SU-DHL-6 (cell line): Measurements from ENCODE around the gene CAMSAP1.

Source experiments
- H2AFZ ChIP-seq: fragments of 200-600 bp; sonication (generic); 2 replicates; pipeline ENCODE4 v1.6.1; 2014; ENCODE audit warnings: low read depth, mild to moderate bottlenecking, moderate library complexity, mixed read lengths, antibody characterized with exemption, low read length; ENCODE audit not compliant: severe bottlenecking
- H3F3A ChIP-seq: fragments of 200-600 bp; shearing (Covaris generic); 2 replicates; pipeline ENCODE4 v1.6.0; 2016; ENCODE audit warnings: antibody characterized with exemption, mild to moderate bottlenecking; ENCODE audit not compliant: insufficient read depth
- H3K27ac ChIP-seq: fragments of 200-600 bp; sonication (generic); 2 replicates; pipeline ENCODE4 v1.5.1; 2016; ENCODE audit warnings: low read depth, mild to moderate bottlenecking, low read length, moderate library complexity, mixed read lengths
- H3K27me3 ChIP-seq: fragments of 200-600 bp; sonication (generic), shearing (Covaris generic); 2 replicates; pipeline ENCODE4 v1.6.0; 2014; ENCODE audit warnings: mild to moderate bottlenecking, low read length
- H3K36me3 ChIP-seq: fragments of 200-600 bp; sonication (generic); 2 replicates; pipeline ENCODE4 v1.6.1; 2014; ENCODE audit warnings: mild to moderate bottlenecking, low read length, mixed read lengths
- H3K4me2 ChIP-seq: fragments of 300-600, 200-600 bp; shearing (Covaris generic), sonication (generic); 2 replicates; pipeline ENCODE4 v1.6.0; 2014; ENCODE audit warnings: low read length, low read depth, mild to moderate bottlenecking; ENCODE audit not compliant: poor library complexity, severe bottlenecking
- H3K4me3 ChIP-seq: fragments of 200-600 bp; sonication (generic); 2 replicates; pipeline ENCODE4 v1.5.1; 2014; ENCODE audit warnings: antibody characterized with exemption, low read length, mild to moderate bottlenecking, mixed read lengths; ENCODE audit not compliant: insufficient read depth, poor library complexity, severe bottlenecking
- H3K79me2 ChIP-seq: fragments of 200-600 bp; sonication (generic); 2 replicates; pipeline ENCODE4 v1.6.1; 2014; ENCODE audit warnings: mild to moderate bottlenecking, low read length, moderate library complexity; ENCODE audit not compliant: insufficient read depth
- H3K9ac ChIP-seq: fragments of 200-600 bp; sonication (generic); 2 replicates; pipeline ENCODE4 v1.7.0; 2014; ENCODE audit warnings: mild to moderate bottlenecking, low read length
- H3K9me2 ChIP-seq: fragments of 200-600 bp; sonication (generic); replicated peaks from 2 replicates; pipeline ENCODE4 v1.6.1; 2014; ENCODE audit warnings: low read length; ENCODE audit not compliant: insufficient read depth
- H3K9me3 ChIP-seq: fragments of 200-600 bp; sonication (generic); 2 replicates; pipeline ENCODE4 v1.6.1; 2014; ENCODE audit warnings: low read length, mixed read lengths; ENCODE audit not compliant: insufficient read depth
- H4K20me1 ChIP-seq: fragments of 200-600 bp; sonication (generic); 2 replicates; pipeline ENCODE4 v1.6.1; 2014; ENCODE audit warnings: low read depth, mild to moderate bottlenecking, antibody characterized with exemption, low read length, moderate library complexity, mixed read lengths
- EZH2phosphoT487 ChIP-seq: fragments of 200-600 bp; sonication (generic), shearing (Covaris generic); conservative IDR thresholded peaks from 2 replicates; pipeline ENCODE4 v1.6.1; 2018; ENCODE audit warnings: mild to moderate bottlenecking, antibody characterized with exemption, low read length, moderate library complexity, mixed read lengths
- TF ChIP-seq, protein P1 (sequence below): fragments of 200-600 bp; sonication (generic); IDR thresholded peaks from one replicate; pipeline ENCODE4 v1.5.1; 2017; ENCODE audit warnings: antibody characterized with exemption, mild to moderate bottlenecking, low read length, moderate library complexity; ENCODE audit not compliant: insufficient read depth, poor library complexity, severe bottlenecking

CAMSAP1 gene

DNA sequence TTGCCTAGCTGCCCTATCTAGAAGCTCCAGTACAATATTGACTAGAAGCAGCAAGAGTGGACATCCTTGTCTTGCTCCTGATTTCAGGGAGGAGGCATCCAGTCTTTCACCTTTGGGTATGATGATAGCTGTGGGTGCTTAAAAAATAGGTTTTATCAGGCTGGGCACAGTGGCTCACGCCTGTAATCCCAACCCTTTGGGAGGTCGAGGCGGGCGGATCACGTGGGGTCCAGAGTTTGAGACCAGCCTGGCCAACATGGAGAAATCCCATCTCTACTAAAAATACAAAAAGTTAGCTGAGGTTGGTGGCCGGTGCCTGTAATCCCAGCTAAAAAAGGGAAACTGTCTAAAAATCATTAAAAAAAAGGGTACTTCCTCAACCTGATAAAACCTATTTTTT is 2.0 kb upstream of the CAMSAP1 start:
- Histone ChIP-seq H3K9ac (peak overlapping the region; percentile 22; the same call in 1 of the 2 replicates), H3F3A (peaks cover 6% of the 10 kb centered on the region), H3K4me3 (no peak overlapping the region), H2AFZ (no peak overlapping the region), H3K79me2 (peaks cover 42% of the 10 kb centered on the region), H3K4me2 (peak overlapping the region; percentile 83), H3K9me3 (no peaks in the 10 kb centered on the region), H3K27ac (no peak overlapping the region), H3K36me3 (no peaks in the 10 kb centered on the region; the same call in 1 of the 2 replicates), H4K20me1 (peaks cover 5% of the 10 kb centered on the region; the same call in 1 of the 2 replicates), H3K9me2 (no peaks in the 10 kb centered on the region), H3K27me3 (no peaks in the 10 kb centered on the region)
- no peak for TF ChIP-seq EZH2phosphoT487
- TF ChIP-seq, protein P1, sequence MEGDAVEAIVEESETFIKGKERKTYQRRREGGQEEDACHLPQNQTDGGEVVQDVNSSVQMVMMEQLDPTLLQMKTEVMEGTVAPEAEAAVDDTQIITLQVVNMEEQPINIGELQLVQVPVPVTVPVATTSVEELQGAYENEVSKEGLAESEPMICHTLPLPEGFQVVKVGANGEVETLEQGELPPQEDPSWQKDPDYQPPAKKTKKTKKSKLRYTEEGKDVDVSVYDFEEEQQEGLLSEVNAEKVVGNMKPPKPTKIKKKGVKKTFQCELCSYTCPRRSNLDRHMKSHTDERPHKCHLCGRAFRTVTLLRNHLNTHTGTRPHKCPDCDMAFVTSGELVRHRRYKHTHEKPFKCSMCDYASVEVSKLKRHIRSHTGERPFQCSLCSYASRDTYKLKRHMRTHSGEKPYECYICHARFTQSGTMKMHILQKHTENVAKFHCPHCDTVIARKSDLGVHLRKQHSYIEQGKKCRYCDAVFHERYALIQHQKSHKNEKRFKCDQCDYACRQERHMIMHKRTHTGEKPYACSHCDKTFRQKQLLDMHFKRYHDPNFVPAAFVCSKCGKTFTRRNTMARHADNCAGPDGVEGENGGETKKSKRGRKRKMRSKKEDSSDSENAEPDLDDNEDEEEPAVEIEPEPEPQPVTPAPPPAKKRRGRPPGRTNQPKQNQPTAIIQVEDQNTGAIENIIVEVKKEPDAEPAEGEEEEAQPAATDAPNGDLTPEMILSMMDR = no peak

DNA sequence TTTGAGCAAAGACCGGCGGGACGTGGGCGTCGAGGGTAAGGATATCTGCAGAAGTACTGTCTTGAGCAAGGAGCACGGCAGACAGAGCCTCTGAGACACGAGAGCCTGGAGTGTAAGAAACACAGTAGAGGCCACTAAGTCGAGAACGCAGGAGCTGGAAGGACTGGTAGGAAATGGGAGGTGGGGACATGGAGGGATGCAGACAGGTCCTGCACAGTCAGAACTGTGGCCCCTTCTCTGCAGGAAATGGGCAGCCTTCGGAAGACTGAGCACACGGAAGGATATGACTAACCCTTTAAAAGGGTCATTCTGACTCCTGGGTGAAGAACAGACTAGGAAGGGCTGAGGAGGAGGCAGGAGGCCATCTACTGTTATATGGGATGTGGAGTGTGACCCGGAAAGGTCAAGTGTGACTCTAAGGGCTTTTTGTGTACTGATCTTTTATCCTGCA is 1.4 kb upstream of the CAMSAP1 start:
- Histone ChIP-seq H3K9me2 (no peaks in the 10 kb centered on the region), H3K79me2 (peaks cover 48% of the 10 kb centered on the region), H3K36me3 (no peaks in the 10 kb centered on the region; the same call in 1 of the 2 replicates), H3K27ac (no peak overlapping the region), H2AFZ (no peak overlapping the region), H4K20me1 (peaks cover 5% of the 10 kb centered on the region; the same call in 1 of the 2 replicates), H3K9ac (peak overlapping the region; percentile 84), H3K27me3 (no peaks in the 10 kb centered on the region), H3F3A (peaks cover 6% of the 10 kb centered on the region), H3K9me3 (no peaks in the 10 kb centered on the region), H3K4me2 (peak overlapping the region; percentile 83), H3K4me3 (peak overlapping the region; percentile 97)
- TF ChIP-seq, protein P1 = no peak
- no peak for TF ChIP-seq EZH2phosphoT487

DNA sequence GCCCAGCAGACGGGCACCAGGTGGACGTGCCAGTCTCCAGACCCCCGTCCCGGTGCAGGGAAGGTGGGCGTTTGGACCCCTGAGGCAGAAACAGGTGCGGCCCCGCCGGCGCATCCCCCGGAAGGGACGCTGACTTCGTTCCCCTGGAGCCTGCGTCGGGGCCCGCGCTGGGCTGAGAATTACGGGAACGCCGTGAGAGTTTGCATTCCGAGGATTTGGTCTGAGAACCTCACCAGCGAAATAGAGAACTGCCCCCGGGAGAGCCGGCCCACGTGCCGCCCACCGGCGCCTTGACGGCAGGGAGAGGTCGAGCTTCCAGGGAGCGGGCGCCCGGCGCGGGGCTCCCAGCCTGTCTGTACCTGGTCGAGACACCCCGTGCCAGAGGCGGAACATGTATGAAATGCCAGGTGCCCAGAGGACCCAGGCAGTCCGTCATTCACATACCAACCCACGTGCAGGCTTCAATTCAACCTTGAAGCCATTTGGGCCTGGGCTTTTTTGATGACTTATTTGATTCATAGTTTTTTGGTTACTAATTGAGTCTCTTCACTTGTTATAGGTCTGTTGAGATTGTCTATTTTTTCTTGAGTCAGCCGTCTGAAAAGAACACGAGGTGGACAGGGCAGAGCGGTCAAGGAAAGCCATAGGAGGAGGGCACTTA is 877 bp upstream of the CAMSAP1 start:
- Histone ChIP-seq H4K20me1 (peaks cover 5% of the 10 kb centered on the region; the same call in 1 of the 2 replicates), H3K9me2 (no peaks in the 10 kb centered on the region), H3K9me3 (no peaks in the 10 kb centered on the region), H3K27ac (peak overlapping the region; percentile 46; the same call in 1 of the 2 replicates), H3F3A (peaks cover 6% of the 10 kb centered on the region), H3K9ac (peak overlapping the region; percentile 84), H2AFZ (peak overlapping the region; percentile 72), H3K36me3 (no peaks in the 10 kb centered on the region; the same call in 1 of the 2 replicates), H3K4me2 (peak overlapping the region; percentile 83), H3K79me2 (peaks cover 54% of the 10 kb centered on the region), H3K27me3 (no peaks in the 10 kb centered on the region), H3K4me3 (peak overlapping the region; percentile 97)
- TF ChIP-seq, protein P1 = no peak
- TF ChIP-seq EZH2phosphoT487 = no peak
